ENCODE results near the gene DHX15. TPM values are rescaled to one million over a fixed set of nuclear protein-coding genes. Genes with fewer than 3 reads are reported as not detected.

Gene DHX15
- total and polyA plus RNA-seq, 8 donors: 47.5 to 699 (median 127) TPM

GRCh38 chr4:24516926-24517325 lies 67.4 kb downstream of the DHX15 start:
- H3K27ac ChIP-seq: no peak overlapping the region
- no peak overlapping the region for H3K4me3 ChIP-seq
- H3K27me3 ChIP-seq: no peaks in the 10 kb centered on the region
- intact Hi-C loops (cut with DNase I; ENCODE audit: low total_unique reads): no loop called here
- H3K4me1 ChIP-seq: peaks cover 9 to 33% (median 25%) of the 10 kb centered on the region in 4 donors
- H3K9me3 ChIP-seq: no peaks in the 10 kb centered on the region
- H3K36me3 ChIP-seq: peaks cover 0 to 19% (median 12%) of the 10 kb centered on the region in 4 donors
- TF ChIP-seq EP300 (IDR thresholded peaks at IDR 0.05): no peak
- no peak for TF ChIP-seq POLR2A (IDR thresholded peaks at IDR 0.05)
- TF ChIP-seq, protein P1, sequence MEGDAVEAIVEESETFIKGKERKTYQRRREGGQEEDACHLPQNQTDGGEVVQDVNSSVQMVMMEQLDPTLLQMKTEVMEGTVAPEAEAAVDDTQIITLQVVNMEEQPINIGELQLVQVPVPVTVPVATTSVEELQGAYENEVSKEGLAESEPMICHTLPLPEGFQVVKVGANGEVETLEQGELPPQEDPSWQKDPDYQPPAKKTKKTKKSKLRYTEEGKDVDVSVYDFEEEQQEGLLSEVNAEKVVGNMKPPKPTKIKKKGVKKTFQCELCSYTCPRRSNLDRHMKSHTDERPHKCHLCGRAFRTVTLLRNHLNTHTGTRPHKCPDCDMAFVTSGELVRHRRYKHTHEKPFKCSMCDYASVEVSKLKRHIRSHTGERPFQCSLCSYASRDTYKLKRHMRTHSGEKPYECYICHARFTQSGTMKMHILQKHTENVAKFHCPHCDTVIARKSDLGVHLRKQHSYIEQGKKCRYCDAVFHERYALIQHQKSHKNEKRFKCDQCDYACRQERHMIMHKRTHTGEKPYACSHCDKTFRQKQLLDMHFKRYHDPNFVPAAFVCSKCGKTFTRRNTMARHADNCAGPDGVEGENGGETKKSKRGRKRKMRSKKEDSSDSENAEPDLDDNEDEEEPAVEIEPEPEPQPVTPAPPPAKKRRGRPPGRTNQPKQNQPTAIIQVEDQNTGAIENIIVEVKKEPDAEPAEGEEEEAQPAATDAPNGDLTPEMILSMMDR (IDR thresholded peaks at IDR 0.05): no peak
- TF ChIP-seq POLR2AphosphoS5 (IDR thresholded peaks at IDR 0.05): no peak
- DNase-seq: no peak

- H3K27me3 ChIP-seq: no peaks in the 10 kb centered on the region
- no peak for TF ChIP-seq POLR2AphosphoS5 (IDR thresholded peaks at IDR 0.05)
- TF ChIP-seq POLR2A (IDR thresholded peaks at IDR 0.05): no peak
- TF ChIP-seq, protein P1 (IDR thresholded peaks at IDR 0.05): no peak
- 91 to 97% (median 96%) methylated on average over 5 of the region's 5 CpGs for WGBS, 5 donors
- H3K36me3 ChIP-seq: peaks cover 0 to 19% (median 12%) of the 10 kb centered on the region in 4 donors
- no peak overlapping the region for H3K27ac ChIP-seq
- DNase-seq: no peak
- no peaks in the 10 kb centered on the region for H3K9me3 ChIP-seq
- no peak overlapping the region for H3K4me3 ChIP-seq
- peaks cover 9 to 33% (median 25%) of the 10 kb centered on the region in 4 donors for H3K4me1 ChIP-seq
- intact Hi-C loops (cut with DNase I; ENCODE audit: low total_unique reads): no loop called here
Observed at GRCh38 chr4:24515698-24516097, 68.7 kb downstream of the DHX15 start.

GRCh38 chr4:24514808-24515207 lies 69.5 kb downstream of the DHX15 start:
- Histone ChIP-seq H3K9me3 (no peaks in the 10 kb centered on the region), H3K36me3 (peaks cover 0 to 16% (median 12%) of the 10 kb centered on the region in 4 donors), H3K4me1 (peaks cover 9 to 28% (median 22%) of the 10 kb centered on the region in 4 donors), H3K27me3 (no peaks in the 10 kb centered on the region), H3K27ac (no peak overlapping the region), H3K4me3 (no peak overlapping the region)
- 60 to 78% (median 68%) methylated on average over 1 of the region's 1 CpG for WGBS, 5 donors
- intact Hi-C loops (cut with DNase I; ENCODE audit: low total_unique reads): no loop called here
- no peak for DNase-seq
- TF ChIP-seq, protein P1 (IDR thresholded peaks at IDR 0.05): no peak
- TF ChIP-seq POLR2A (IDR thresholded peaks at IDR 0.05) (no peak), POLR2AphosphoS5 (IDR thresholded peaks at IDR 0.05) (no peak), EP300 (IDR thresholded peaks at IDR 0.05) (no peak)

DNA sequence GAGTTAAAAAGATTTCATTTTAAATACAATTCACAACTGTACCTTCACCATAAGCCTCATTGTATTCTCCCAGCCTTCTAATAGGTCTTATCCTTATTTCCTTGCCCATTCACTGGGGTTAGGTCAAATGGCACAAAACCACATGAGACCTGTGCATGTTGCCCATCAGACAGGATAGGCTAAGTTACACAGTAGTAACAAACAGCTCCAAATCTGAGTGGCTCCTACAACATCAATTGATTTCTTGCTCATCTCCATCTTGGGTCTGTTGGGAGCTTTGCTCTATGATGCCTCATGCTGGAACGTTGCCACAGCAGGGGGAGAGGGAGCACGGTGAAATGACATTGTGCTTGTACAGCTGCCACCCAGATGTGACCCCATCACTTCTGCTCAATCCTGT lies 70.6 kb downstream of the DHX15 start:
- intact Hi-C loops (cut with DNase I; ENCODE audit: low total_unique reads): no loop called here

More for the DNA sequence above, 70.6 kb downstream of the DHX15 start:
- Histone ChIP-seq H3K9me3 (no peaks in the 10 kb centered on the region), H3K4me3 (no peak overlapping the region), H3K36me3 (peaks cover 0 to 12% (median 6%) of the 10 kb centered on the region in 4 donors), H3K4me1 (peaks cover 5 to 17% (median 13%) of the 10 kb centered on the region in 4 donors), H3K27me3 (no peaks in the 10 kb centered on the region), H3K27ac (no peak overlapping the region)
- TF ChIP-seq, protein P1 (IDR thresholded peaks at IDR 0.05): no peak
- TF ChIP-seq EP300 (IDR thresholded peaks at IDR 0.05) (no peak), POLR2A (IDR thresholded peaks at IDR 0.05) (no peak), POLR2AphosphoS5 (IDR thresholded peaks at IDR 0.05) (no peak)
- 51 to 88% (median 73%) methylated on average over 2 of the region's 2 CpGs for WGBS, 5 donors
- DNase-seq: no peak

Measured in stomach (tissue), 9 donors.